HFF-Myc (cell line): ENCODE measurements around the gene LRFN2.

Experiments
- DNase-seq: peaks from one replicate; pipeline ENCODE4 v3.0.0-alpha.2; 2011; ENCODE audit warnings: low read depth; ENCODE audit errors: extremely low read depth
- H3K4me3 ChIP-seq: replicated peaks from 2 replicates; pipeline ENCODE4 v1.5.1; 2011; ENCODE audit warnings: low read depth, mild to moderate bottlenecking, control low read depth, low read length
- TF ChIP-seq, protein P1 (sequence below): IDR thresholded peaks from 2 replicates; pipeline ENCODE4 v1.5.1; 2012; ENCODE audit warnings: mild to moderate bottlenecking, low read depth, low read length, control low read depth; ENCODE audit errors: missing control alignments

Gene LRFN2

DNA sequence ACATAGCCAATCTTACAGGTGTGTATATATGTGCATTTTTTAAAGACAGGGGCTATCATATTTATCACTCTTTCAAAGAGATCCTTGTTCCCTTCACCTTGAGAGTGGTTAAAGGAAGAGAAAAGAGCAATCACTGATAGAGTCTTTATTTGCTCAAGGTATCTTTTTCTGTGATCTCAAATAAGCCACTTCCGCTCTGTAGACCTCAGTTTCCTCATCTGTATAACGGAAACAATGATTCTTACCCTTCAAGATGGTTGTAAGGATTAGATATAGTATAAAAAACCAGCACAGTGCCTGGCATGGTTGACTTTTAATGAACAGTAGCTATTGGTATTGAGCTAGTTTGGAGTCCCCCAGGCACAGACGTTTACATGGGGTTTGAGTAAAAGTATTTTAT lies 10.1 kb upstream of the LRFN2 start:
- TF ChIP-seq, protein P1, sequence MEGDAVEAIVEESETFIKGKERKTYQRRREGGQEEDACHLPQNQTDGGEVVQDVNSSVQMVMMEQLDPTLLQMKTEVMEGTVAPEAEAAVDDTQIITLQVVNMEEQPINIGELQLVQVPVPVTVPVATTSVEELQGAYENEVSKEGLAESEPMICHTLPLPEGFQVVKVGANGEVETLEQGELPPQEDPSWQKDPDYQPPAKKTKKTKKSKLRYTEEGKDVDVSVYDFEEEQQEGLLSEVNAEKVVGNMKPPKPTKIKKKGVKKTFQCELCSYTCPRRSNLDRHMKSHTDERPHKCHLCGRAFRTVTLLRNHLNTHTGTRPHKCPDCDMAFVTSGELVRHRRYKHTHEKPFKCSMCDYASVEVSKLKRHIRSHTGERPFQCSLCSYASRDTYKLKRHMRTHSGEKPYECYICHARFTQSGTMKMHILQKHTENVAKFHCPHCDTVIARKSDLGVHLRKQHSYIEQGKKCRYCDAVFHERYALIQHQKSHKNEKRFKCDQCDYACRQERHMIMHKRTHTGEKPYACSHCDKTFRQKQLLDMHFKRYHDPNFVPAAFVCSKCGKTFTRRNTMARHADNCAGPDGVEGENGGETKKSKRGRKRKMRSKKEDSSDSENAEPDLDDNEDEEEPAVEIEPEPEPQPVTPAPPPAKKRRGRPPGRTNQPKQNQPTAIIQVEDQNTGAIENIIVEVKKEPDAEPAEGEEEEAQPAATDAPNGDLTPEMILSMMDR, result no peak
- no peak overlapping the region for H3K4me3 ChIP-seq
- no peak for DNase-seq

DNA sequence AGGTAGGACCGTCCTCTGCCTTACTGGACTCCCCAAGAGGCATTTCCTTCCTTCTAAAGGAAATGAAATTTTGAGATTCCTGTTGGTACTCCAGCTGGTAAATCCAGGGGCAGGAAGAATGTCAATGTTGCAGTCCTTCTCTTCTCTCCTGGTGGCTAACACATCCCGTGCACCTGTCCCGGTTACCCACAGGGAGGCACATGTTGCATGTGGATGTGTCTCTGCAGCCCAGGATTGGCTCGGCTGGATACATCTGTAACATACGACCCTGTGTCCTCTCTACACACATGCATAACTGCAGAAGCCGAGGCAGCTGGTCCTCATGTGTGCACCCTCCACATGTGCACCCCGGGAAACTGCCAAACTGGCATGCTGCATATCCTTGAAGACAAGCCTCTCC lies 1.3 kb upstream of the LRFN2 start:
- DNase-seq, result no peak
- TF ChIP-seq, protein P1, result no peak
- no peak overlapping the region for H3K4me3 ChIP-seq

DNA sequence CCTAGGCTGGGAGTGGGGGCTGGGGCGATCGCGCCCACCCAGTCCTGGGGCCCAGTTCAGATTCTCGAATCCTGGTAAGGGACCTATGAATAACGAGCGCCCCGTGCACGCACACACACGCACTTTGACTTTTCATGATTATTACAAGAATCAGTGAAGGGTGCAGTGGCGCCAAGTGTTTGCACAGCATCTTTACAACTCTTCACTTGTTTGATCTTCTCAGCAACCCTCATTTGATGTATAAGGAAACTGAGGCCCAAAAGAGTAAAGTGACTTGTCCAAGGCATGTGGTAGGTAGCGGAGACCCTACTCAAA lies 863 bp upstream of the LRFN2 start:
- DNase-seq, result no peak
- H3K4me3 ChIP-seq, result 0 out of 2 replicates have a peak overlapping the region, but pooled peaks have one; percentile 28
- TF ChIP-seq, protein P1, result peak; percentile 42

DNA sequence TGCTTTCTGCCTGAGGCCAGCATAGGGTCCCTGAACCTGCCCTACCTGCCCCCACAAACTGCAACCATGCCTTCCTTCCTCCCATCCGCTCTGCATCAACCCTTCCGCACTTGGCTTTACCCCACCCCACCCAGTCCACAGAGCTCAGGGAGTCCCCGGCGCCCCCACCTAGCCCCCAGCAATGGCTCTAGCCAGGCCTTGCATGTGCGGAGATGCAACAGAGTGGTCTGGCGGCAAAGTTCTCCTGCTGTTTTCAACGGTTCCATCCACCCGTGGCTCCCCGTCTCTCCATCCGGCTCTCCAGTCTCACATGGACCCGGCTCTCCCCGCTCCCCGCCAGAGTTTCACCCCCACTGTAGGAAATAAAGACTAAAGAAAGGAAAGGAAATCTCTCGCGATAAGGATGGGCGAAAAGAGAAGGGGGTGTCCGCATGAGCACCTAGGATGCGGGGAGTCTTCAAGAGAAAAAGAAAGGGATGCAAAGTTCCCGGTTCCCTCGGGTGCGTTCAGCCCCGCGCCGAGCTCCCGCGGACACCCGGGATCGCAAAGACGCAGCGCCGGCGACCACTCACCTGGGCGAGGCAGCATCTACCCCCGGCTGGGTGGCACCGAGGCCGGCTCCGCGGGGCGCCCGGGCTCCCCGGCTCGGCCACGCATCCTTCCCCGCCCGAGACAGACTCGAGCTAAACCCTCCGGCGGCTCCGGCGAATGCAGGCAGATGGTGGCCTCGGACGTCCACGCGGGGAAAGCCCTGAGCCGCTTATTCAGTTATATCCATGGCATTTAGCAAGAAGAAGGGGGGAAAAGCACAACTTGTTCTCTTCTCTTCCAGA lies 579 bp downstream of the LRFN2 start:
- DNase-seq, result no peak
- TF ChIP-seq, protein P1, result no peak
- H3K4me3 ChIP-seq, result no peak overlapping the region

DNA sequence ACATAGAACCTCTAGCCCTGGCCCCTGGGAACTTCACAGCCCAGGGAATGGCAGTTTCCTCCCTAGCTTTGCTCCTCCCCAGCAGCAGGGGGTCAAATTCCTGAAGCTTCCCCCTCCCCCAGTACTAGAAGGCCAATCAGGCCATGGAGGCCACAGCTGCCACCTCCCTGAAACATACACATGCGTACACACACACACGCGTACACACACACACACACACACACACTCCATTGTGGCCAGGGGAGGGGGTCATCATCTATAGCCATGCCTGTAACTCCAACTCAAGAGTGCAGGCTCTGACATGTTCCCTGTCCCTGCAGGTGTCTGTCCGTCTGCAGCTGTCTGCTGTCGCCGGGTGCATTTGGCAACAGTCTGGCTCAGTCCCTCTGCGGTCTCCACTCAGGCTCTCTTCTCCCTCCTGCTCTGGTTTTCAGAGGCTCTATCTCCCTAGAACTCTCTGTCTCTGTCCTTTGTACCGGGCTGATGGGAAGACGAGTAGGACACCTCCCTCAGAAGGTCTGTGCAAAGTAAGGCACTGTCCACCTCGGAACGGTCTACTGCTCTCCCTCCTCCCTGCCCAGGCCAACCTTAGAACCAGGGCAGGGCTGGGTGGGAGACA lies 1.4 kb downstream of the LRFN2 start:
- DNase-seq, result no peak
- TF ChIP-seq, protein P1, result no peak
- no peak overlapping the region for H3K4me3 ChIP-seq

DNA sequence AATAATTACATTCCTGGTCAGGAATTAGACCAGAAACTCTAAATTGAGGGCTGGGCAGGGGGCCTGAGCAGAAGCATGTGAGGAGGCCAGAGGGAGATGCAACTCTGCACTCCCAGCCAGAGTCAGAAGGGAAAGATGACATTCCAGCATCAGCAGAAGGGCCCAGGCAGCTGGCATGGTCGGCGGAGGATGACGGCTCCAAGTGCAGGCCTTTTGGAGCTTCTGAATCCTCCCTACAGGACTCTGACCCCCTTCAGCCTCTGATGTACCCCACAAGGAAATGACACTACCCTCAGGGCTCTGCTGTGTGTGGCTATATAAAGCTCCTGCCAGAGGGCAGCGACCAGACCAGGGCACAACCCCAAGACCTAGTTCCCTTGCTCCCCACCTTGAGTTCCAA lies 1.9 kb downstream of the LRFN2 start:
- TF ChIP-seq, protein P1, result no peak
- no peak overlapping the region for H3K4me3 ChIP-seq
- no peak for DNase-seq
